Measurements from ENCODE around the gene GRAMD4. TPM values are rescaled to one million over a fixed set of nuclear protein-coding genes. Genes with fewer than 3 reads are reported as not detected.

The GRAMD4 gene
- total RNA-seq, 1 donor from 2014 or later: 16.8 TPM

DNA sequence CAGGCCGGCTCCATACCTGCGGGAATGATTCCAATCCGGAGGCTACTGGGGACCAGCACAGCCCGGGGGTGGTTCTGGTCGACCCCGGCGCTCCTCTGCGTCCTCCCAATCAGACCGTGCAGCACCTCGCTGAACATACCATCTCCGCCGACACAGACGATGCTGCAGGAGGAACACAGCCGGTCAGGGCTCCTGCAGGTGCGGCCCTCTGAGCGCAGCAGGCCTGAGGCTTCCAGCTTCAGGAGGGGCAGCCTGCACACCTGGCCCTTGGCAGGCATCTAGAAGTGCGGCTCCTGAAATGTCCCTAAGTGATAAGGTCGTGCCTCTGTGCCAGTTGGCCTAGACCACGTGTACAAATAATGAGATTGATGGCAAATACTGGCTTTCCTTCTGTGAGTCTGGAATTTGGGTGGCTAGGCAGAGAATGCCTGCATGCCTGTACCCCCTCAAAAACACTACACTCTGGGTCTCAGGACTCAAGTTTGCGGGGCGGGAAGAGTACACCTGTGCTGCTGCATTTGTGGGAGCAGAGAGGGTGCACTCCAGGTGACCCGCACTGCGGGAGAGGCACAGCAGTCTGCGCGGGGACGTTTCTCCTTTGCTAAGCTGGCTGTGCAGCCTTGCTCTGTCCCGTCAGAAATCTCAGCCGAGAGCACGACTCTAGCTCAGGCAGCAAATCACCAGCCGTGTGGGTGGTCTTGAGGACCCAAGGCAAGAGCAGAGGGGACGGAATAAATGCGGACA lies 87.8 kb downstream of the GRAMD4 start:
- H3K36me3 ChIP-seq (ENCODE audit: control insufficient read depth, insufficient read depth, low read length): peaks cover 17% of the 10 kb centered on the region
- no peak overlapping the region for H3K4me3 ChIP-seq (ENCODE audit: low read depth, low read length)
- TF ChIP-seq, protein P1, sequence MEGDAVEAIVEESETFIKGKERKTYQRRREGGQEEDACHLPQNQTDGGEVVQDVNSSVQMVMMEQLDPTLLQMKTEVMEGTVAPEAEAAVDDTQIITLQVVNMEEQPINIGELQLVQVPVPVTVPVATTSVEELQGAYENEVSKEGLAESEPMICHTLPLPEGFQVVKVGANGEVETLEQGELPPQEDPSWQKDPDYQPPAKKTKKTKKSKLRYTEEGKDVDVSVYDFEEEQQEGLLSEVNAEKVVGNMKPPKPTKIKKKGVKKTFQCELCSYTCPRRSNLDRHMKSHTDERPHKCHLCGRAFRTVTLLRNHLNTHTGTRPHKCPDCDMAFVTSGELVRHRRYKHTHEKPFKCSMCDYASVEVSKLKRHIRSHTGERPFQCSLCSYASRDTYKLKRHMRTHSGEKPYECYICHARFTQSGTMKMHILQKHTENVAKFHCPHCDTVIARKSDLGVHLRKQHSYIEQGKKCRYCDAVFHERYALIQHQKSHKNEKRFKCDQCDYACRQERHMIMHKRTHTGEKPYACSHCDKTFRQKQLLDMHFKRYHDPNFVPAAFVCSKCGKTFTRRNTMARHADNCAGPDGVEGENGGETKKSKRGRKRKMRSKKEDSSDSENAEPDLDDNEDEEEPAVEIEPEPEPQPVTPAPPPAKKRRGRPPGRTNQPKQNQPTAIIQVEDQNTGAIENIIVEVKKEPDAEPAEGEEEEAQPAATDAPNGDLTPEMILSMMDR (IDR thresholded peaks at IDR 0.05; ENCODE audit: insufficient read depth, low read length, severe bottlenecking): no peak
- no peaks in the 10 kb centered on the region for H3K27me3 ChIP-seq (ENCODE audit: control insufficient read depth, insufficient read depth, low read length)
- DNase-seq (ENCODE audit: low read depth) (no peak), FAIRE-seq (no peak)

- Histone ChIP-seq H3K4me3 (ENCODE audit: low read depth, low read length) (no peak overlapping the region), H3K27me3 (ENCODE audit: control insufficient read depth, insufficient read depth, low read length) (no peaks in the 10 kb centered on the region), H3K36me3 (ENCODE audit: control insufficient read depth, insufficient read depth, low read length) (peaks cover 17% of the 10 kb centered on the region)
- FAIRE-seq (no peak), DNase-seq (ENCODE audit: low read depth) (no peak)
- TF ChIP-seq, protein P1 (IDR thresholded peaks at IDR 0.05; ENCODE audit: insufficient read depth, low read length, severe bottlenecking): no peak
Observed at GRCh38 chr22:46708766-46709330, 88.7 kb downstream of the GRAMD4 start.

DNA sequence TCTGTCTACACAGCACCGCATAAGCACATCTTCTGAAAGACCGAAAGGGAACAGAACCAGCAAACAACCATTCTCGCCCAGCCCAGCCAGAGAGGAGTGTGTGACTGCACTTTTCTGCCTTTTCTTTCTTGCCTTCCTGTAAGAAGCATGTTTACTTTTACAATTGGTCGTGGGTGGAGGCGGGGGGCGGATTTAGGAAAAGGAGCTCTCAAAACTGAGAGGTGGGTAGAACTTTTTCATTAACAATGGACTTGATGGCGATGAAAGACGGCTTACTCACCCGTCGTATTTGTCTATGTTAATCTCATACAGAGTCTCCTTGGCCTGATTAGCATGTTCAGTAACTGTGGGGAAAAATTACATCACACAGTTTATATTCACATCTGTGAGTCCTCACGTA lies 90.6 kb downstream of the GRAMD4 start:
- no peak overlapping the region for H3K4me3 ChIP-seq (ENCODE audit: low read depth, low read length)
- FAIRE-seq: no peak
- H3K27me3 ChIP-seq (ENCODE audit: control insufficient read depth, insufficient read depth, low read length): no peaks in the 10 kb centered on the region
- peaks cover 17% of the 10 kb centered on the region for H3K36me3 ChIP-seq (ENCODE audit: control insufficient read depth, insufficient read depth, low read length)
- peak; percentile 94 for DNase-seq (ENCODE audit: low read depth)
- TF ChIP-seq, protein P1 (IDR thresholded peaks at IDR 0.05; ENCODE audit: insufficient read depth, low read length, severe bottlenecking): no peak

- H3K4me3 ChIP-seq (ENCODE audit: low read depth, low read length): no peak overlapping the region
- peaks cover 10% of the 10 kb centered on the region for H3K36me3 ChIP-seq (ENCODE audit: control insufficient read depth, insufficient read depth, low read length)
- TF ChIP-seq, protein P1 (IDR thresholded peaks at IDR 0.05; ENCODE audit: insufficient read depth, low read length, severe bottlenecking): no peak
- no peak for FAIRE-seq
- DNase-seq (ENCODE audit: low read depth): no peak
- no peaks in the 10 kb centered on the region for H3K27me3 ChIP-seq (ENCODE audit: control insufficient read depth, insufficient read depth, low read length)
Observed at GRCh38 chr22:46712288-46712687, 92.1 kb downstream of the GRAMD4 start.

GRCh38 chr22:46714550-46714949 lies 94.4 kb downstream of the GRAMD4 start:
- Histone ChIP-seq H3K4me3 (ENCODE audit: low read depth, low read length) (no peak overlapping the region), H3K36me3 (ENCODE audit: control insufficient read depth, insufficient read depth, low read length) (peaks cover 1% of the 10 kb centered on the region), H3K27me3 (ENCODE audit: control insufficient read depth, insufficient read depth, low read length) (no peaks in the 10 kb centered on the region)
- no peak for DNase-seq (ENCODE audit: low read depth)
- TF ChIP-seq, protein P1 (IDR thresholded peaks at IDR 0.05; ENCODE audit: insufficient read depth, low read length, severe bottlenecking): no peak
- FAIRE-seq: no peak

All from bronchial epithelial cell (primary cell).